SK-N-SH (cell line): ENCODE data around the gene SOX13. TPM values are rescaled to one million over a fixed set of nuclear protein-coding genes. Genes with fewer than 3 reads are reported as not detected.

Source experiments
- CTCF ChIA-PET: fragments of 300-600, 350-600 bp; formaldehyde crosslinking; extraction: SDS; loops from one replicate; lab custom pipeline; 2021; lab: Yijun Ruan, JAX
- POLR2A ChIA-PET: fragments of 350-600 bp; sonication (Branson Sonifier 250); formaldehyde crosslinking; extraction: SDS; loops from one replicate; lab custom pipeline; 2020; ENCODE audit warnings: antibody characterized with exemption, inconsistent platforms; lab: Yijun Ruan, JAX
- DNase-seq: peaks from one replicate; pipeline ENCODE4 v3.0.0; 2012
- H2AFZ ChIP-seq: fragments of 200-600 bp; sonication (generic); 2 replicates; pipeline ENCODE4 v1.8.1; 2016; ENCODE audit warnings: antibody characterized with exemption, mild to moderate bottlenecking, low read depth
- H3F3A ChIP-seq: fragments of 200-600 bp; sonication (generic); replicated peaks from 2 replicates; pipeline ENCODE3; 2016; ENCODE audit warnings: antibody characterized with exemption, mild to moderate bottlenecking; ENCODE audit not compliant: insufficient read depth
- H3K27ac ChIP-seq, 2 experiments: fragments of 200-500 bp in 1 of 2; fragments of 200-600 bp in 1 of 2; sonication (Bioruptor generic) in 1 of 2; sonication (generic), shearing (Covaris generic) in 1 of 2; 2 replicates each; pipeline versions ENCODE4 v1.5.1 to v1.6.1; 2014 to 2016; ENCODE audit warnings: low read depth in 2 of 2, inconsistent platforms in 1 of 2, low read length in 1 of 2, mild to moderate bottlenecking in 1 of 2, mixed read lengths in 1 of 2
- H3K27me3 ChIP-seq: fragments of 200-600 bp; sonication (generic), shearing (Covaris generic); 2 replicates; pipeline ENCODE4 v1.6.1; 2016; ENCODE audit warnings: mixed run types; ENCODE audit not compliant: insufficient read depth
- H3K36me3 ChIP-seq, 2 experiments: fragments of 200-500 bp in 1 of 2; fragments of 200-600 bp in 1 of 2; sonication (Bioruptor generic) in 1 of 2; sonication (generic) in 1 of 2; replicated peaks in 1 of 2; 2 replicates each; pipeline versions ENCODE3 to v1.5.1; 2014 to 2016; ENCODE audit warnings: low read length in 1 of 2, mild to moderate bottlenecking in 1 of 2; ENCODE audit not compliant: insufficient read depth in 2 of 2, control insufficient read depth in 1 of 2
- H3K4me1 ChIP-seq, 2 experiments: fragments of 200-500 bp in 1 of 2; fragments of 200-600 bp in 1 of 2; sonication (Bioruptor generic) in 1 of 2; sonication (generic), shearing (Covaris generic) in 1 of 2; 2 replicates each; pipeline versions ENCODE4 v1.5.1 to v1.6.1; 2014 to 2016; ENCODE audit warnings: low read depth in 1 of 2, low read length in 1 of 2, mixed run types in 1 of 2; ENCODE audit not compliant: insufficient read depth in 2 of 2, control insufficient read depth in 1 of 2
- H3K4me2 ChIP-seq: fragments of 200-600 bp; sonication (generic), shearing (Covaris generic); 2 replicates; pipeline ENCODE4 v1.6.1; 2017; ENCODE audit warnings: mixed run types
- H3K4me3 ChIP-seq, 2 experiments: fragments of 200-500 bp in 1 of 2; fragments of 200-600 bp in 1 of 2; sonication (Bioruptor generic) in 1 of 2; sonication (generic), shearing (Covaris generic) in 1 of 2; 2 replicates each; pipeline versions ENCODE4 v1.5.1 to v1.8.1; 2014 to 2016; ENCODE audit warnings: low read depth in 2 of 2, inconsistent platforms in 1 of 2, low read length in 1 of 2, mild to moderate bottlenecking in 1 of 2, mixed read lengths in 1 of 2, moderate library complexity in 1 of 2
- H3K79me2 ChIP-seq: fragments of 200-600 bp; sonication (generic); 2 replicates; pipeline ENCODE4 v1.8.1; 2017; ENCODE audit warnings: mild to moderate bottlenecking; ENCODE audit not compliant: insufficient read depth
- H3K9ac ChIP-seq: fragments of 200-600 bp; sonication (generic); 2 replicates; pipeline ENCODE4 v1.6.1; 2017; ENCODE audit warnings: mixed run types
- H3K9me2 ChIP-seq: fragments of 200-600 bp; sonication (generic); 2 replicates; pipeline ENCODE4 v1.6.1; 2017; ENCODE audit warnings: mixed run types
- H3K9me3 ChIP-seq: fragments of 200-600 bp; sonication (generic); 2 replicates; pipeline ENCODE4 v1.6.1; 2017; ENCODE audit warnings: mixed run types, mild to moderate bottlenecking, moderate library complexity
- H4K20me1 ChIP-seq: fragments of 200-600 bp; sonication (generic); 2 replicates; pipeline ENCODE4 v1.6.1; 2017; ENCODE audit warnings: mild to moderate bottlenecking, mixed run types; ENCODE audit not compliant: insufficient read depth
- EP300 ChIP-seq, 2 experiments: IDR thresholded peaks; 2 replicates each; pipeline versions ENCODE4 v1.4.0 to v1.6.1; 2012; ENCODE audit warnings: borderline replicate concordance in 1 of 2, low read depth in 1 of 2, low read length in 1 of 2
- JUND ChIP-seq: IDR thresholded peaks from 2 replicates; pipeline ENCODE4 v1.4.0; 2012
- MAX ChIP-seq: IDR thresholded peaks from 2 replicates; pipeline ENCODE4 v1.4.0; 2012; ENCODE audit warnings: low read depth
- MEF2A ChIP-seq: IDR thresholded peaks from 2 replicates; pipeline ENCODE4 v1.4.0; 2012; ENCODE audit warnings: low read depth, borderline replicate concordance
- PBX3 ChIP-seq: IDR thresholded peaks from 2 replicates; pipeline ENCODE4; 2012
- RAD21 ChIP-seq: IDR thresholded peaks from 2 replicates; pipeline ENCODE4 v1.6.1; 2012; ENCODE audit warnings: mild to moderate bottlenecking, low read length
- RCOR1 ChIP-seq: fragments of 150-350 bp; IDR thresholded peaks from 2 replicates; pipeline ENCODE4 v1.6.1; 2017; ENCODE audit warnings: antibody characterized with exemption, low read length
- RFX5 ChIP-seq: IDR thresholded peaks from 2 replicates; pipeline ENCODE4 v1.6.1; 2012; ENCODE audit warnings: mild to moderate bottlenecking, improper control_type of control experiment, low read length
- RXRA ChIP-seq: IDR thresholded peaks from 2 replicates; pipeline ENCODE4 v1.4.0; 2012; ENCODE audit warnings: low read depth, mild to moderate bottlenecking, borderline replicate concordance
- SMC3 ChIP-seq: IDR thresholded peaks from 2 replicates; pipeline ENCODE4 v1.6.1; 2012; ENCODE audit warnings: low read depth, low read length, improper control_type of control experiment
- TCF12 ChIP-seq: IDR thresholded peaks from 2 replicates; pipeline ENCODE4 v1.4.0; 2012
- WGBS: methylation state at CpG from one replicate; pipeline ENCODE4 v1.1.6; 2017; ENCODE audit warnings: low lambda C conversion rate; 5-methylcytosine and 5-hydroxymethylcytosine counted together
- polyA plus RNA-seq, 3 experiments: library from polyadenylated mRNA; depleted of rRNA; stranded (reverse); fragments of >200 nt; gene quantifications; 2 replicates each; pipeline ENCODE4 v1.2.3, GENCODE V29; 2012
- TF ChIP-seq, protein P1 (sequence below): IDR thresholded peaks from 2 replicates; pipeline ENCODE4 v1.4.0; 2012; ENCODE audit warnings: low read depth, borderline replicate concordance
- TF ChIP-seq, protein P2 (sequence below): IDR thresholded peaks from 2 replicates; pipeline ENCODE4 v1.4.0; 2012; ENCODE audit warnings: low read depth, borderline replicate concordance
- TF ChIP-seq, protein P3 (sequence below): fragments of 200-600 bp; sonication (generic); IDR thresholded peaks from 2 replicates; pipeline ENCODE4 v1.6.1; 2017; ENCODE audit warnings: antibody characterized with exemption, mild to moderate bottlenecking, moderate library complexity

Gene SOX13
- polyA plus RNA-seq, 1 of the 3 experiments (the other 2 are of a cell fraction), result 10.6 TPM

- H3F3A ChIP-seq, result peaks cover 4% of the 10 kb centered on the region
- H2AFZ ChIP-seq, result no peak overlapping the region
- ChIA-PET POLR2A (no interaction called here), CTCF (interaction anchor here (0.7 to 2.2 kb wide), 3 partner anchors 13 to 28 kb away, joined by 3 to 12 read pairs (median 3); no protein-coding TSS in a partner anchor)
- peaks cover 10 to 12% of the 10 kb centered on the region in 2 experiments; a peak in 2 of 4 replicates for H3K4me1 ChIP-seq
- no peak overlapping the region for H3K27ac ChIP-seq
- H3K36me3 ChIP-seq, result no peaks in the 10 kb centered on the region
- no peak overlapping the region for H3K9ac ChIP-seq
- H4K20me1 ChIP-seq, result no peaks in the 10 kb centered on the region
- no peak overlapping the region for H3K4me3 ChIP-seq
- 90% methylated on average over 2 of the region's 2 CpGs for WGBS
- H3K27me3 ChIP-seq, result no peaks in the 10 kb centered on the region
- no peak overlapping the region for H3K4me2 ChIP-seq
- no peak for DNase-seq
- H3K9me3 ChIP-seq, result no peaks in the 10 kb centered on the region
- TF ChIP-seq, protein P1, sequence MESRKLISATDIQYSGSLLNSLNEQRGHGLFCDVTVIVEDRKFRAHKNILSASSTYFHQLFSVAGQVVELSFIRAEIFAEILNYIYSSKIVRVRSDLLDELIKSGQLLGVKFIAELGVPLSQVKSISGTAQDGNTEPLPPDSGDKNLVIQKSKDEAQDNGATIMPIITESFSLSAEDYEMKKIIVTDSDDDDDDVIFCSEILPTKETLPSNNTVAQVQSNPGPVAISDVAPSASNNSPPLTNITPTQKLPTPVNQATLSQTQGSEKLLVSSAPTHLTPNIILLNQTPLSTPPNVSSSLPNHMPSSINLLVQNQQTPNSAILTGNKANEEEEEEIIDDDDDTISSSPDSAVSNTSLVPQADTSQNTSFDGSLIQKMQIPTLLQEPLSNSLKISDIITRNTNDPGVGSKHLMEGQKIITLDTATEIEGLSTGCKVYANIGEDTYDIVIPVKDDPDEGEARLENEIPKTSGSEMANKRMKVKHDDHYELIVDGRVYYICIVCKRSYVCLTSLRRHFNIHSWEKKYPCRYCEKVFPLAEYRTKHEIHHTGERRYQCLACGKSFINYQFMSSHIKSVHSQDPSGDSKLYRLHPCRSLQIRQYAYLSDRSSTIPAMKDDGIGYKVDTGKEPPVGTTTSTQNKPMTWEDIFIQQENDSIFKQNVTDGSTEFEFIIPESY, result no peak
- TF ChIP-seq JUND (no peak), RAD21 (no peak), PBX3 (no peak), RXRA (no peak), MEF2A (no peak), EP300 (IDR thresholded peaks at IDR 0.05; ENCODE audit: borderline replicate concordance in 1 of 2, low read depth in 1 of 2, low read length in 1 of 2) (no peak), MAX (no peak), TCF12 (no peak), RCOR1 (no peak), RFX5 (no peak), SMC3 (no peak)
- TF ChIP-seq, protein P2, sequence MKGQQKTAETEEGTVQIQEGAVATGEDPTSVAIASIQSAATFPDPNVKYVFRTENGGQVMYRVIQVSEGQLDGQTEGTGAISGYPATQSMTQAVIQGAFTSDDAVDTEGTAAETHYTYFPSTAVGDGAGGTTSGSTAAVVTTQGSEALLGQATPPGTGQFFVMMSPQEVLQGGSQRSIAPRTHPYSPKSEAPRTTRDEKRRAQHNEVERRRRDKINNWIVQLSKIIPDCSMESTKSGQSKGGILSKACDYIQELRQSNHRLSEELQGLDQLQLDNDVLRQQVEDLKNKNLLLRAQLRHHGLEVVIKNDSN, result no peak
- TF ChIP-seq, protein P3, sequence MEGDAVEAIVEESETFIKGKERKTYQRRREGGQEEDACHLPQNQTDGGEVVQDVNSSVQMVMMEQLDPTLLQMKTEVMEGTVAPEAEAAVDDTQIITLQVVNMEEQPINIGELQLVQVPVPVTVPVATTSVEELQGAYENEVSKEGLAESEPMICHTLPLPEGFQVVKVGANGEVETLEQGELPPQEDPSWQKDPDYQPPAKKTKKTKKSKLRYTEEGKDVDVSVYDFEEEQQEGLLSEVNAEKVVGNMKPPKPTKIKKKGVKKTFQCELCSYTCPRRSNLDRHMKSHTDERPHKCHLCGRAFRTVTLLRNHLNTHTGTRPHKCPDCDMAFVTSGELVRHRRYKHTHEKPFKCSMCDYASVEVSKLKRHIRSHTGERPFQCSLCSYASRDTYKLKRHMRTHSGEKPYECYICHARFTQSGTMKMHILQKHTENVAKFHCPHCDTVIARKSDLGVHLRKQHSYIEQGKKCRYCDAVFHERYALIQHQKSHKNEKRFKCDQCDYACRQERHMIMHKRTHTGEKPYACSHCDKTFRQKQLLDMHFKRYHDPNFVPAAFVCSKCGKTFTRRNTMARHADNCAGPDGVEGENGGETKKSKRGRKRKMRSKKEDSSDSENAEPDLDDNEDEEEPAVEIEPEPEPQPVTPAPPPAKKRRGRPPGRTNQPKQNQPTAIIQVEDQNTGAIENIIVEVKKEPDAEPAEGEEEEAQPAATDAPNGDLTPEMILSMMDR, result no peak
- H3K9me2 ChIP-seq, result no peaks in the 10 kb centered on the region
- no peaks in the 10 kb centered on the region for H3K79me2 ChIP-seq
Measured at GRCh38 chr1:204103431-204103741, 30.5 kb downstream of the SOX13 start.
